HG02938 (cell line): ENCODE results near the gene ABHD11.
"Not testable (repeated sequence)": the region's sequence is repeated elsewhere in the genome, so short reads cannot be mapped to it uniquely, and the experiment has no call there.

Source experiments
- ATAC-seq: cut with Tn5 transposase; IDR thresholded peaks from one replicate; pipeline ENCODE4 v1.9.1; 2021; ENCODE audit warnings: mild to moderate bottlenecking, moderate library complexity; ENCODE audit not compliant: unreplicated experiment

ABHD11 gene

GRCh38 chr7:73738612-73739386 lies at the start of gene ABHD11:
TSS of gene ABHD11 (minus strand) at chr7:73738802. CDS start at chr7:73738770, 32 bp downstream.
- ATAC-seq: peak; percentile 88

- not testable (repeated sequence) for ATAC-seq
These were observed 49.1 kb upstream of the ABHD11 start for GRCh38 chr7:73787786-73788048.

- no peak for ATAC-seq
These were observed 48.0 kb upstream of the ABHD11 start for GRCh38 chr7:73786588-73786987.

- no peak for ATAC-seq
These were observed 40.9 kb upstream of the ABHD11 start for GRCh38 chr7:73779517-73779916.

GRCh38 chr7:73778801-73779389 lies 40.3 kb upstream of the ABHD11 start:
- no peak for ATAC-seq

- no peak for ATAC-seq
These were observed 36.3 kb upstream of the ABHD11 start for GRCh38 chr7:73774923-73775322.

- ATAC-seq: no peak
These were observed 35.3 kb upstream of the ABHD11 start for GRCh38 chr7:73773700-73774517.

GRCh38 chr7:73770860-73771670 lies 32.5 kb upstream of the ABHD11 start:
- no peak for ATAC-seq

- no peak for ATAC-seq
These were observed 31.6 kb upstream of the ABHD11 start, which contains the start of gene CLDN3 for GRCh38 chr7:73770002-73770859. TSS of gene CLDN3 (minus strand) at chr7:73770270. CDS start at chr7:73770049, 221 bp downstream.

GRCh38 chr7:73769481-73770001 lies 30.9 kb upstream of the ABHD11 start:
- ATAC-seq: no peak

GRCh38 chr7:73768641-73769480 lies 30.3 kb upstream of the ABHD11 start:
- ATAC-seq: no peak

- ATAC-seq: no peak
These were observed 28.1 kb upstream of the ABHD11 start for GRCh38 chr7:73766556-73767229.

- no peak for ATAC-seq
These were observed 24.0 kb upstream of the ABHD11 start for GRCh38 chr7:73762659-73762999.

GRCh38 chr7:73761854-73762658 lies 23.5 kb upstream of the ABHD11 start:
- no peak for ATAC-seq

- no peak for ATAC-seq
These were observed 20.1 kb upstream of the ABHD11 start for GRCh38 chr7:73758581-73759138.

- ATAC-seq: no peak
These were observed 11.6 kb upstream of the ABHD11 start for GRCh38 chr7:73749931-73750776.
